GM21529 (cell line): ENCODE measurements around the gene PRKCQ.

Experiments used
- ATAC-seq: cut with Tn5 transposase; IDR thresholded peaks from one replicate; pipeline ENCODE4 v1.9.1; 2021; ENCODE audit not compliant: unreplicated experiment

The PRKCQ gene

GRCh38 chr10:6579904-6580278, at the start of gene PRKCQ:
Gene PRKCQ, minus strand, starts transcription at chr10:6580276. Its CDS starts 65,141 bp downstream, at chr10:6515135.
- ATAC-seq: peak; percentile 33

GRCh38 chr10:6625428-6625827, 45.4 kb upstream of the PRKCQ start:
- ATAC-seq: no peak

- ATAC-seq: no peak
These were observed 44.3 kb upstream of the PRKCQ start for GRCh38 chr10:6624392-6624791.

- ATAC-seq: no peak
These were observed 42.8 kb upstream of the PRKCQ start for GRCh38 chr10:6622921-6623320.

- no peak for ATAC-seq
These were observed 41.5 kb upstream of the PRKCQ start for GRCh38 chr10:6621536-6621935.

- no peak for ATAC-seq
These were observed 39.6 kb upstream of the PRKCQ start for GRCh38 chr10:6619660-6620059.

- ATAC-seq: no peak
These were observed 38.3 kb upstream of the PRKCQ start for GRCh38 chr10:6618340-6618739.

GRCh38 chr10:6617309-6618076, 37.4 kb upstream of the PRKCQ start:
- no peak for ATAC-seq

- ATAC-seq: no peak
These were observed 35.9 kb upstream of the PRKCQ start for GRCh38 chr10:6615971-6616370.

- ATAC-seq: no peak
These were observed 32.3 kb upstream of the PRKCQ start for GRCh38 chr10:6612371-6612770.

- ATAC-seq: no peak
These were observed 30.6 kb upstream of the PRKCQ start for GRCh38 chr10:6610647-6611046.

GRCh38 chr10:6609625-6610024, 29.5 kb upstream of the PRKCQ start:
- no peak for ATAC-seq

GRCh38 chr10:6607778-6608177, 27.7 kb upstream of the PRKCQ start:
- ATAC-seq: no peak

GRCh38 chr10:6607182-6607581, 27.1 kb upstream of the PRKCQ start:
- ATAC-seq: no peak

GRCh38 chr10:6603142-6604125, 23.4 kb upstream of the PRKCQ start:
- no peak for ATAC-seq

- ATAC-seq: no peak
These were observed 22.6 kb upstream of the PRKCQ start for GRCh38 chr10:6602700-6603084.

GRCh38 chr10:6602026-6602699, 22.1 kb upstream of the PRKCQ start:
- no peak for ATAC-seq

GRCh38 chr10:6601246-6601805, 21.2 kb upstream of the PRKCQ start:
- ATAC-seq: no peak

GRCh38 chr10:6600224-6600987, 20.3 kb upstream of the PRKCQ start:
- ATAC-seq: no peak

GRCh38 chr10:6598679-6599078, 18.6 kb upstream of the PRKCQ start:
- no peak for ATAC-seq
